HCT116 (cell line): ENCODE results near the gene NTN5. TPM values are rescaled to one million over a fixed set of nuclear protein-coding genes. Genes with fewer than 3 reads are reported as not detected.

Source experiments
- ATAC-seq: fragments of 200-7000 bp; cut with Tn5 transposase; 2 replicates; pipeline ENCODE4 v1.9.1; 2020; ENCODE audit warnings: mild to moderate bottlenecking, moderate library complexity
- BruUV-seq: library from RNA; stranded (reverse); fragments of 400-500 nt; replicated peaks from 2 replicates; lab custom pipeline; 2021; lab: Mats Ljungman, UMichigan
- CTCF ChIA-PET: fragments of 300-600 bp; sonication (Branson Sonifier 250); formaldehyde crosslinking; loops from one replicate; lab custom pipeline; 2021; ENCODE audit warnings: antibody characterized with exemption; lab: Charles Lee
- POLR2A ChIA-PET: fragments of 300-600, 350-600 bp; sonication (Branson Sonifier 250); formaldehyde crosslinking; loops from one replicate; lab custom pipeline; 2021; ENCODE audit warnings: antibody characterized with exemption; lab: Charles Lee
- RAD21 ChIA-PET, 2 experiments: fragments of 300-600 bp; sonication (Branson Sonifier 250); formaldehyde crosslinking; loops; one replicate each; lab custom pipeline; 2023; ENCODE audit warnings: low total read pairs in 2 of 2; ENCODE audit not compliant: uncharacterized antibody in 2 of 2, unreplicated experiment in 2 of 2, low non-redundant PET in 1 of 2; lab: Charles Lee
- DNase-seq: peaks from one replicate; pipeline ENCODE4 v3.0.0-alpha.2; 2010; ENCODE audit warnings: low read depth, low spot score
- H2AFZ ChIP-seq: fragments of 200-600 bp; shearing (Covaris generic), sonication (generic); 2 replicates; pipeline ENCODE4 v1.6.1; 2017; ENCODE audit warnings: low read depth, mixed run types, mixed read lengths, antibody characterized with exemption, low read length; ENCODE audit not compliant: poor library complexity, severe bottlenecking
- H3K27ac ChIP-seq: 2 replicates; pipeline ENCODE4 v1.5.1; 2012; ENCODE audit warnings: low read depth, low read length
- H3K27me3 ChIP-seq: fragments of 200-600 bp; sonication (generic); 2 replicates; pipeline ENCODE4 v1.6.1; 2016; ENCODE audit warnings: mixed run types, low read length, mixed read lengths; ENCODE audit not compliant: insufficient read depth
- H3K36me3 ChIP-seq, 2 experiments: fragments of 200-500 bp in 1 of 2; fragments of 200-600 bp in 1 of 2; sonication (Bioruptor generic) in 1 of 2; sonication (generic) in 1 of 2; 2 replicates each; pipeline versions ENCODE4 v1.5.1 to v1.6.1; 2014 to 2016; ENCODE audit warnings: low read length in 2 of 2, inconsistent platforms in 1 of 2, mixed read lengths in 1 of 2, mixed run types in 1 of 2; ENCODE audit not compliant: insufficient read depth in 2 of 2, control insufficient read depth in 1 of 2
- H3K4me1 ChIP-seq, 2 experiments: fragments of 200-600 bp in 1 of 2; sonication (generic) in 1 of 2; 2 replicates each; pipeline versions ENCODE4 v1.5.1 to v1.6.1; 2012 to 2017; ENCODE audit warnings: low read length in 2 of 2, inconsistent platforms in 1 of 2, mild to moderate bottlenecking in 1 of 2, mixed read lengths in 1 of 2, mixed run types in 1 of 2, moderate library complexity in 1 of 2; ENCODE audit not compliant: insufficient read depth in 2 of 2, control insufficient read depth in 1 of 2
- H3K4me2 ChIP-seq: fragments of 200-600 bp; sonication (generic); 2 replicates; pipeline ENCODE4 v1.6.1; 2017; ENCODE audit warnings: mixed run types, low read length, mixed read lengths
- H3K4me3 ChIP-seq, 2 experiments: fragments of 200-600 bp in 1 of 2; sonication (generic) in 1 of 2; replicated peaks in 1 of 2; 2 replicates each; pipeline ENCODE4 v1.5.1; 2011 to 2016; ENCODE audit warnings: low read length in 2 of 2, control low read depth in 1 of 2, low read depth in 1 of 2, mild to moderate bottlenecking in 1 of 2, mixed read lengths in 1 of 2, mixed run types in 1 of 2
- H3K79me2 ChIP-seq: fragments of 200-600 bp; sonication (generic); 2 replicates; pipeline ENCODE4 v1.6.1; 2017; ENCODE audit warnings: mild to moderate bottlenecking, mixed run types, low read length, moderate library complexity, mixed read lengths; ENCODE audit not compliant: insufficient read depth
- H3K9ac ChIP-seq: fragments of 200-600 bp; sonication (generic); 2 replicates; pipeline ENCODE4 v1.6.1; 2016; ENCODE audit warnings: low read length, mixed read lengths
- H3K9me2 ChIP-seq: fragments of 200-600 bp; sonication (generic), shearing (Covaris generic); 2 replicates; pipeline ENCODE4 v1.6.1; 2017; ENCODE audit warnings: mixed run types, mild to moderate bottlenecking, moderate library complexity; ENCODE audit not compliant: insufficient read depth
- H3K9me3 ChIP-seq, 2 experiments: fragments of 200-500 bp in 1 of 2; fragments of 200-600 bp in 1 of 2; sonication (Bioruptor generic) in 1 of 2; sonication (generic) in 1 of 2; 2 replicates each; pipeline ENCODE4 v1.6.1; 2014 to 2017; ENCODE audit warnings: low read length in 2 of 2, mixed read lengths in 2 of 2, inconsistent platforms in 1 of 2, low read depth in 1 of 2, mild to moderate bottlenecking in 1 of 2, mixed run types in 1 of 2, moderate library complexity in 1 of 2; ENCODE audit not compliant: control insufficient read depth in 1 of 2, insufficient read depth in 1 of 2
- H4K20me1 ChIP-seq: fragments of 200-600 bp; sonication (generic), shearing (Covaris generic); 2 replicates; pipeline ENCODE4 v1.6.1; 2017; ENCODE audit warnings: mixed run types, mild to moderate bottlenecking, moderate library complexity; ENCODE audit not compliant: insufficient read depth
- ATF3 ChIP-seq: IDR thresholded peaks from 2 replicates; pipeline ENCODE4 v1.6.1; 2012
- CBX3 ChIP-seq: IDR thresholded peaks from 2 replicates; pipeline ENCODE4 v1.6.1; 2012; ENCODE audit warnings: low read depth
- EGR1 ChIP-seq: IDR thresholded peaks from 2 replicates; pipeline ENCODE4 v1.6.1; 2012; ENCODE audit warnings: low read depth
- ELF1 ChIP-seq: IDR thresholded peaks from 2 replicates; pipeline ENCODE4 v1.6.1; 2012; ENCODE audit warnings: low read depth, borderline replicate concordance
- EZH2phosphoT487 ChIP-seq: fragments of 200-600 bp; IDR thresholded peaks from 2 replicates; pipeline ENCODE4 v1.6.1; 2018; ENCODE audit warnings: antibody characterized with exemption, borderline replicate concordance
- MAX ChIP-seq: IDR thresholded peaks from 2 replicates; pipeline ENCODE4 v1.6.1; 2012
- REST ChIP-seq: IDR thresholded peaks from 2 replicates; pipeline ENCODE4 v1.6.1; 2012; ENCODE audit warnings: low read depth
- SIN3A ChIP-seq: IDR thresholded peaks from 2 replicates; pipeline ENCODE4 v1.6.1; 2012; ENCODE audit warnings: low read depth
- SRF ChIP-seq: IDR thresholded peaks from 2 replicates; pipeline ENCODE4 v1.6.1; 2012; ENCODE audit warnings: low read depth
- ZNF274 ChIP-seq: fragments of 200-500 bp; sonication (Bioruptor generic); IDR thresholded peaks from 2 replicates; pipeline ENCODE4 v1.6.1; 2014; ENCODE audit warnings: mild to moderate bottlenecking, low read depth, low read length, inconsistent platforms
- intact Hi-C: fragments of 100-400 bp; cut with micrococcal nuclease; formaldehyde crosslinking; loops from 2 replicates; pipeline ENCODE4 v1.10.0; 2022
- total RNA-seq: library from RNA; stranded (reverse); gene quantifications from one replicate; pipeline ENCODE4 v1.2.1, GENCODE V29; 2021; ENCODE audit not compliant: unreplicated experiment

Gene NTN5
- total RNA-seq, 1 experiment from 2014 or later = 3.1 TPM

- RAD21 ChIA-PET = no interaction called here
- Histone ChIP-seq H3K79me2 (no peaks in the 10 kb centered on the region), H3K4me2 (no peak overlapping the region), H3K9me3 (no peaks in the 10 kb centered on the region), H3K27ac (no peak overlapping the region), H4K20me1 (no peaks in the 10 kb centered on the region), H2AFZ (no peak overlapping the region), H3K4me1 (peaks cover 6 to 35% of the 10 kb centered on the region in 2 experiments), H3K4me3 (no peak overlapping the region), H3K9ac (no peak overlapping the region), H3K9me2 (no peaks in the 10 kb centered on the region), H3K36me3 (no peaks in the 10 kb centered on the region), H3K27me3 (no peaks in the 10 kb centered on the region)
- no TSS peak for BruUV-seq
- DNase-seq (no peak), ATAC-seq (no peak)
- no peak for TF ChIP-seq CBX3
- TF ChIP-seq SRF = no peak
- TF ChIP-seq ZNF274 = no peak
- TF ChIP-seq ELF1 = no peak
- no peak for TF ChIP-seq EZH2phosphoT487
- TF ChIP-seq REST = no peak
- no peak for TF ChIP-seq ATF3
- no peak for TF ChIP-seq SIN3A
- no peak for TF ChIP-seq MAX
- no peak for TF ChIP-seq EGR1
- CTCF ChIA-PET = no interaction called here
- intact Hi-C loops = no loop called here
- POLR2A ChIA-PET = no interaction called here
These were observed 49.4 kb upstream of the NTN5 start for GRCh38 chr19:48722196-48722708.
